ENCODE data around the gene C2orf76.

Gene C2orf76

GRCh38 chr2:119263656-119264055, 103.0 kb downstream of the C2orf76 start:
- no peak for DNase-seq (ENCODE audit: low spot score)

GRCh38 chr2:119263025-119263424, 103.6 kb downstream of the C2orf76 start:
- DNase-seq (ENCODE audit: low spot score), result no peak

DNA sequence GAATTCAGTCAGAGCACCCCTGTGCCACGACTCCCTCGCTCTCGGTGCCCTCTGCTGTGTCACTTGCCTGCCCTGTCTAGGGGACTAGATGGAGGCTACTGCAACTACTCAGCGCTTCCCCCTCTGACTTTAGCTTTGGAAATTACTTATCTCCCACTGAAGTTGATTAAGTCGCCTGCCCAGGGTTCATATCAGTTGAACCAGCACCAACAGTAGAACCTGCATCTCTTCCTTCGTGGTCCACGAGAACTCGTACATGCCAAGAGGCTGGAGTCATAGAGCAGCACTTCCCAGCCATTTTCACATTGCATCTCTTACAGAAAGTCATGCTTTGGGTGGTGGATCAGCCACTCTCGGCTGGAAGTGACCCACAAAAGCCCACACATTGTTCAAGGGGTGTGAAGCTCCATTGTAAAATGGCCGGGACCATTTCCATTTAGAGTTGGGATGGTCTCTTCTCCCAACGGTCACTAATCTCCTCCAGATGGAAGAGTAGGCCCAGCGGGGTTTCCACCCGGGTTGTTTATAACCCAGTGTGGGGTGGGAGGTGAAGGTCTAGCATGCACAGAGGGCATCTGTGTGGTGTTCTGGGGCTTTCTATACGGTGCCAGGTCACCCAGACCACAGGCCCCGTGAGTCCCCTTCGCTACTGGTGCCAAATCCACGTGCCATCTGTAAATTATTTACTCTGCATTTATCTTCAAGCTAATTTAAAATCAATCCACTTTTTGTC, 105.0 kb downstream of the C2orf76 start:
- no peak for DNase-seq (ENCODE audit: low spot score)

DNA sequence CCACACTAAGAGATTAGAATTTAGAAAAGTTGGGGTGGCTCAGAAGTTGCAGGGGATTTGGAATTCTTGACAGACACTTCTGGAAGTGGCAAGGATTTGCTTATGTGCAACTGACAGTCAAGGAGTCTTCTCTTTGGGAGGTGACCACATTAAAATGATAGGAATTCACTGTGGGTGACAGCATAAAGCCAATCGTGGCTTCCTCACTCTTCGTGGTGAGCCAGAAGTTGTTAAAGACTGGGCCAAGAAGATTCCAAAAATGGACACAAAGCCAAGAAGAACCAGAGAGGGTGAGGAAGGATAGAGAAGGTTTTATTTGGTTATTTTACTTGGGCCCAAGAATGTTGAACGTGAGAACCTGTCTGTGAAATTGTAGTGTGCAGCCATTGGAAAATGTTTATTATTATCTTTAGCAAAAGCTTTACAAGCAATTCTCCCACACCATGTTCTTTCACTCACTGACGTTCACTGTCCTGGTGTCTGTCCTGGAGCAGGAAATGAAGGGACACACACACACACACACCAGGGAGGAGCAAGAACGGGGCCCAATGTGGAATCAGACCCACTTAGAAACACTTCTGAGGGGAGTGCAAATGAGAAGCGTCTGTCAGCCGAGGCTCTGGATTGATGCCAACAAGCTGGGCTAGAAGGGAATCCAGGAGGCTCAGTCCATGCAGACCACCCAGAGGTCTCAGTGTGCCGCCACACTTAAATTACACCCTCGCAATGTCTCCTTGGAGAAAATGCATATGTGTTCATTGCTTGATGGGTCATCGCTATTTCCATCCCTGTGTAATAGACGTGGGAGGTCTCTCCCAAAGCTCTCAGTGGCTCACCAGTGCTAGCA, 105.8 kb downstream of the C2orf76 start:
- no peak for DNase-seq (ENCODE audit: low spot score)

- no peak for DNase-seq (ENCODE audit: low spot score)
Measured at GRCh38 chr2:119259296-119259860, 107.3 kb downstream of the C2orf76 start.

- no peak for DNase-seq (ENCODE audit: low spot score)
Measured at GRCh38 chr2:119257198-119257597, 109.4 kb downstream of the C2orf76 start.

- no peak for DNase-seq (ENCODE audit: low spot score)
Measured at GRCh38 chr2:119256582-119256921, 110.1 kb downstream of the C2orf76 start.

- DNase-seq (ENCODE audit: low spot score), result no peak
Measured at GRCh38 chr2:119255760-119256581, 110.7 kb downstream of the C2orf76 start.

DNA sequence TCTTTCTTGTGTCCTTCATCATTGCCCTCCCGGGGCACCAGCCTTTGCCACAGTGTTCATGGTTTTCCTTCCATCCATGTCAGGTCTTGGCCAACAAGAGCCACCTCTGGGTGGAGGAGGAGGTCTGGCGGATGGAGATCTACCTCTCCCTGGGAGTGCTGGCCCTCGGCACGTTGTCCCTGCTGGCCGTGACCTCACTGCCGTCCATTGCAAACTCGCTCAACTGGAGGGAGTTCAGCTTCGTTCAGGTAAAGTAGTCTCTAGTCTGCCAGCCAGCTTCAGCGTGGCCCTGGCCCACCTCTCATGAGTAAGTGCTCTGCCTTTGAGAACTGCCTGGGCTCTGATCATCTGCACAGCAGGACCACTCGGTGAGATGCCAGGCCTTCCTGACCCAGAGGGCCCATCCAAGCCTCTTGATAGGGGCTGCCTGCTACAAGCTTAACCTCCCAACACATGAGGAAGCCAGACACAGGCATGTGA, 112.0 kb downstream of the C2orf76 start:
- no peak for DNase-seq (ENCODE audit: low spot score)

DNA sequence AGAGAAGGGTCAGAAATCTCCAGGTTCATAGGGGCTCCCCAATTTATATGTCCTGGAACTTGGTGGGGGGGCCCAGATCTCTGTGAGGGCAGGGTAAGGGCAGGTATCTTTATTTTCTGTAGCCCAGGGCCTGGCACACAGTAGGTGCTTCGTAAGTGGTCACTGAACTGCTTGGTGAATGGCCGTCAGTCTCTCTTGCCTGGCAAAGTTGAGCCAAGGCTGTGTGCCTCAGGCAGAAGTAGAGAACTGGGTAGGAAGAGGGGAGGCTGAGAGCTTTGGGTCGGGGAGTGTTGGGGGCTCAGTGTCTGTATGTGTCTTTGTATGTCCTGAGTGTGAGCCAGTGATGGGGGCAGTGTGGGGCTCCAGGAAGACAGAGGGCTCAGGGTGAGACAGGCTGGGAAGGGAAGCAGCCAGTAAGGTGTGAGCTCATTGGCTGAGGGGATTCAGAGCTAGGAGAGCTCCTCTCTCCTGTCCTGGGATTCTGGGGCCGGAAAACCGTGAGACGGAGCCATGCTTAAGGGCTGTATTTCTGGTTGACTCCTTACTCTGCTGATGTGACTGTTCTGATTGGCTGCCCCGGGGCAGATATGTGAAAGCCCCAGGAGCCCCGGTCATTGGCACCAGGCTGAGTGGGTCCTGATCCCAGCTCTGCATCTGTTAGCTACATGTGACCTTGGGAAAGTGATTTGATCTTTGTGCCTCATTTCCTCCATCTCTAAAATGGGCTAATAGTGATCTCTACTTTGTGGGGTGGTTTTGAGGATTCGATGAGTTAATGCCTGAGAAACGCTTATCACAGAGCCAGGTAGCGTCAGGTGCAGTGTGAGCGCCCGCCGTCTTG, 112.7 kb downstream of the C2orf76 start:
- no peak for DNase-seq (ENCODE audit: low spot score)

DNA sequence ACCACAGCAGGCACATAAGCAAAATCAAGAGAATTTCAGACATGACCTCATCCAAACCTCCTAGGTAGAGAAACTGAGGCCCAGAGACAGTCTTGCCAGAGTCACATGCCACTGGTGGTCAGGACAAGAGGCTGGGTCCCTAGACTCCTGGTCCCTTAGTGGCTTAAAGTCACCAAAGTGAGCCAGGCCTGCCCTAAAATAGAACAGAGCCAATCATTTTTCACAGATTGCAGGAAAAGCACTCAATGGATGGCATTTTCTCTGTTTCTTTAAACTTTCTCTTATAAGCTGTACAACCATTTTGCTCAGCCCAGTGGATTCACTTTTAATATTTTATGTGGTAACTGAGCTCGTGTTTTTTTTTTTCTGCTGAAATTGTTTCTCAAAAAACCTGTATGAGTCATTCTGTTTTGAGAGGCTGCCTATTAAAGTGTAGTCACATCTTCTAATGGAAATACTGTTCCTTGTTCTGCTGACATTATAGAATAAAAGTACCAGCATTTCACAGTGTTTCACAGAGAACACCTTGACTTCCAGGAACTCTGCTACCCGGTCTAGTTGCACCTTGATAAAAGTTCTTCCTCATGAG, 113.4 kb downstream of the C2orf76 start:
- no peak for DNase-seq (ENCODE audit: low spot score)
